ENCODE data around the gene ATRN.

Gene ATRN

GRCh38 chr20:3471397-3472021 lies 691 bp downstream of the ATRN start (continued):
- TF ChIP-seq REST (tag by site-specific recombination; IDR thresholded peaks at IDR 0.05) (peak; percentile 26; the same call in 1 of the 2 replicates), EGR2 (tag by site-specific recombination; IDR thresholded peaks at IDR 0.05; ENCODE audit: low read depth) (0 out of 2 replicates have a peak, but pooled peaks have one; percentile 16), ZNF132 (tag by site-specific recombination; IDR thresholded peaks at IDR 0.05; ENCODE audit: borderline replicate concordance) (no peak), ZBTB20 (tag by site-specific recombination; IDR thresholded peaks at IDR 0.05) (peak; percentile 21; the same call in 1 of the 2 replicates), GLIS2 (tag by site-specific recombination; IDR thresholded peaks at IDR 0.05) (peak; percentile 10; the same call in 1 of the 2 replicates), ZBTB26 (tag by site-specific recombination; optimal IDR thresholded peaks at IDR 0.05) (no peak), ZNF335 (tag by site-specific recombination; conservative IDR thresholded peaks at IDR 0.05) (peak; percentile 88), HIC1 (tag by site-specific recombination; IDR thresholded peaks at IDR 0.05) (no peak)

GRCh38 chr20:3472105-3472504 lies 1.3 kb downstream of the ATRN start:
- peak overlapping the region; percentile 81 for H3K4me3 ChIP-seq (ENCODE audit: low read depth, low read length)
- POLR2A ChIA-PET: no interaction called here
- CTCF ChIA-PET: interaction anchor here (1.0 kb wide), 2 partner anchors 22 to 64 kb away, joined by 3 read pairs; no protein-coding TSS in a partner anchor

More at GRCh38 chr20:3472105-3472504, 1.3 kb downstream of the ATRN start:
- TF ChIP-seq ZNF280D (tag by site-specific recombination; IDR thresholded peaks at IDR 0.05) (no peak), ZNF146 (tag by site-specific recombination; IDR thresholded peaks at IDR 0.05) (no peak), ZEB2 (tag by site-specific recombination; IDR thresholded peaks at IDR 0.05) (no peak), ZFP41 (tag by site-specific recombination; IDR thresholded peaks at IDR 0.05; ENCODE audit: borderline replicate concordance) (no peak), ZFP3 (tag by site-specific recombination; IDR thresholded peaks at IDR 0.05; ENCODE audit: low read depth) (no peak), INSM2 (tag by site-specific recombination; IDR thresholded peaks at IDR 0.05) (no peak), ZBTB10 (tag by site-specific recombination; IDR thresholded peaks at IDR 0.05) (no peak), ZNF354C (tag by site-specific recombination; IDR thresholded peaks at IDR 0.05; ENCODE audit: borderline replicate concordance, low read depth) (no peak), MYNN (tag by site-specific recombination; IDR thresholded peaks at IDR 0.05; ENCODE audit: borderline replicate concordance) (no peak), ZNF600 (tag by site-specific recombination; IDR thresholded peaks at IDR 0.05) (no peak), ZNF660 (tag by site-specific recombination; IDR thresholded peaks at IDR 0.05) (no peak), ZSCAN16 (tag by site-specific recombination; IDR thresholded peaks at IDR 0.05) (no peak)
- Histone ChIP-seq H3K4me1 (ENCODE audit: control insufficient read depth, insufficient read depth, low read length) (peaks cover 6% of the 10 kb centered on the region; the same call in 1 of the 2 replicates), H3K36me3 (ENCODE audit: control insufficient read depth in 2 of 2, insufficient read depth in 1 of 2, low read length in 2 of 2) (no peaks in the 10 kb centered on the region), H3K9me3 (ENCODE audit: control insufficient read depth, insufficient read depth, low read depth, low read length) (no peaks in the 10 kb centered on the region), H3K27ac (ENCODE audit: extremely low read depth, low read depth, low read length) (no peak overlapping the region; the same call in 1 of the 2 replicates)
